HG03571 (cell line): ENCODE results near the gene CPOX.
"Not testable (repeated sequence)": the region's sequence is repeated elsewhere in the genome, so short reads cannot be mapped to it uniquely, and the experiment has no call there.

Source experiments
- ATAC-seq: cut with Tn5 transposase; IDR thresholded peaks from one replicate; pipeline ENCODE4 v1.9.1; 2021; ENCODE audit not compliant: unreplicated experiment

Gene CPOX

GRCh38 chr3:98564282-98565005, 29.0 kb downstream of the CPOX start:
- no peak for ATAC-seq

GRCh38 chr3:98563661-98564281, 29.6 kb downstream of the CPOX start:
- ATAC-seq, result peak; percentile 65

- ATAC-seq, result no peak
Observed at GRCh38 chr3:98561727-98562521, 31.5 kb downstream of the CPOX start.

- ATAC-seq, result no peak
Observed at GRCh38 chr3:98560911-98561310, 32.5 kb downstream of the CPOX start.

GRCh38 chr3:98559769-98560168, 33.6 kb downstream of the CPOX start:
- ATAC-seq, result not testable (repeated sequence)

GRCh38 chr3:98558100-98558827, 35.1 kb downstream of the CPOX start:
- no peak for ATAC-seq

GRCh38 chr3:98557324-98558010, 35.9 kb downstream of the CPOX start:
- ATAC-seq, result no peak

GRCh38 chr3:98556164-98557130, 37.0 kb downstream of the CPOX start:
- ATAC-seq, result peak; percentile 79

GRCh38 chr3:98555025-98555379, 38.4 kb downstream of the CPOX start:
- ATAC-seq, result no peak

- ATAC-seq, result no peak
Observed at GRCh38 chr3:98554580-98554979, 38.8 kb downstream of the CPOX start.

- no peak for ATAC-seq
Observed at GRCh38 chr3:98553753-98554152, 39.7 kb downstream of the CPOX start.

GRCh38 chr3:98553021-98553563, 40.3 kb downstream of the CPOX start:
- no peak for ATAC-seq

- no peak for ATAC-seq
Observed at GRCh38 chr3:98552232-98553020, 41.0 kb downstream of the CPOX start.

- no peak for ATAC-seq
Observed at GRCh38 chr3:98551754-98552153, 41.7 kb downstream of the CPOX start.

- ATAC-seq, result no peak
Observed at GRCh38 chr3:98551236-98551635, 42.2 kb downstream of the CPOX start.

- ATAC-seq, result no peak
Observed at GRCh38 chr3:98550833-98551232, 42.6 kb downstream of the CPOX start.

- no peak for ATAC-seq
Observed at GRCh38 chr3:98548544-98548943, 44.9 kb downstream of the CPOX start.

- peak; percentile 46 for ATAC-seq
Observed at GRCh38 chr3:98545940-98546339, 47.5 kb downstream of the CPOX start.

GRCh38 chr3:98542623-98543022, 50.8 kb downstream of the CPOX start:
- ATAC-seq, result no peak
